GM21723 (cell line): ENCODE results near the gene RFC4.
"Not testable (repeated sequence)": the region's sequence is repeated elsewhere in the genome, so short reads cannot be mapped to it uniquely, and the experiment has no call there.

Source experiments
- ATAC-seq: cut with Tn5 transposase; IDR thresholded peaks from one replicate; pipeline ENCODE4 v1.9.1; 2021; ENCODE audit warnings: mild to moderate bottlenecking, moderate library complexity; ENCODE audit not compliant: unreplicated experiment

The RFC4 gene

DNA sequence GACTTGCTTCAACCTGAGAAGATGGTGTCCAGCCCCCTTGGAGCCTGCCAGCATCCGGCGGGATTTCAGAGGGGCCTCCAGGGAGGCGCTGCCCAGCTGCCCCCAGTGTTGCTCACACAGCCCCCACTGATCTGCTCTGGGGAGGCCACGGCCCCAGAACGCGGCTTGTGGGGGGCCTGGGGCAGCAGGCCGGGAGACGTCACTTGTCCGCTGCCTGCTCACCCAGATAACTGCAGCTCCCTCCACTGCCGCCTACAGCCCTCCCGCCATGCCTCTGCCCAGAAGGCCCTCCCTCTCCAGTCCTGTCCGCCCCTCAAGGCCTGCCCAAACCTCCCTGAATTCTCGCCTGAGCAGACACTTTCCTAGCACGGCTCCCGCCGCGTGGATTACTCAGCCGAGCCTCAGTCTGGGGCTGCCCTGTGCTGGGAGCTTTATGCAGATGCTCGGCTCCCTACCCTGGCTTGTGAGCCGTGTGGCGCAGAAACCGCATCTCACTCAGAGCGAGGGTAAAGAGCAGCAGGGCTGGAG is 19.1 kb upstream of the RFC4 start:
- no peak for ATAC-seq

DNA sequence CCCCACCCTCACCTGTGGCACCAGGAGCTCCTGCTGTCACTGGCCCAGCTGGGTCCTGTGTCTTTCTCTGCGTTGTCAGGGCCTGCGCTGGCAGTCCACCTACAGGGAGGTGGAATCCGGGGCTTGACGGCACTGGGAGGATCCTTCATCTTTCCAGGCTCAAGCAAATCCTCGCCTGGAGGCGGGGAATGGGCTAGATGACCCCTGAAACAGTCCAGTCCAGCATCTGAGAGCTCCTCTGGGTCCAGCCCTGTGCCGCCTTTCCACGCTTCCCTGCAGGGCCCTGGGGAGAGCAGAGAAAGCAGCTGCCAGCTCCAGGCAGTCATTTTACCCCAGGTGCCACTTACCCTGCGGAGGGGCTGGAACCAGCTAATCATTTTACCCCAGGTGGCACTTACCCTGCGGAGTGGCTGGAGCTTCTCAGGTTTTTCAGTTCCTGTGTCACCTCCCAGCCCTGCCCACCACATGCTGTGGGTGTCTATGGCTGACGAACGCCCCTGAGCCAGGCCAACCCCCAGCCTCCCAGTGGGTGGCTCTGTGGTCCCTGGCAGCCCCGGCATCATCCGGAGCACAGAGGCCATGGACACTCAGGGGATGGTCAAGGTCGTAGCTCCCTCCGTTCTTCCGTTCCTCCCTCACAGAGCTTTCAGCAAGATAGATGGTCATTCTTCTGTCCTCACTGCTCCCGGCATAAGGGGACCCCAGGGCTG is 18.3 kb upstream of the RFC4 start:
- no peak for ATAC-seq

DNA sequence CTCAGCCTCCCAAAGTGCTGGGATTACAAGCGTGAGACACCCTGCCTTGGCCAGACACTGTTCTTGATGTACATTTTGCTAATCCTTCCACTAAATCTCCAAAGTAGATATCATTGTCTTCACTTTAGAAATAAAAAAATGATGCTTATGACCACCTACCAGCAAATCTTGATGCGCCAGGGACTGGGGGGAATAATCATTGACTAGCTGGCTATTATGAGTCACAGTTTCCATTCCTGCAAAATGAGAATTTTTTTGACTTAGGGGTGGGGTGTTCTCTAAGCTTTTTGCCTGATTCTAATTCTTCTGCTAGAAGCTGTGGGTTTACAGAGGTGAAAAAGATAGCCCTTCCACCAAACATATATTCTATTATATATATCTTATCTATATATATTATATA is 17.1 kb upstream of the RFC4 start:
- ATAC-seq = no peak

DNA sequence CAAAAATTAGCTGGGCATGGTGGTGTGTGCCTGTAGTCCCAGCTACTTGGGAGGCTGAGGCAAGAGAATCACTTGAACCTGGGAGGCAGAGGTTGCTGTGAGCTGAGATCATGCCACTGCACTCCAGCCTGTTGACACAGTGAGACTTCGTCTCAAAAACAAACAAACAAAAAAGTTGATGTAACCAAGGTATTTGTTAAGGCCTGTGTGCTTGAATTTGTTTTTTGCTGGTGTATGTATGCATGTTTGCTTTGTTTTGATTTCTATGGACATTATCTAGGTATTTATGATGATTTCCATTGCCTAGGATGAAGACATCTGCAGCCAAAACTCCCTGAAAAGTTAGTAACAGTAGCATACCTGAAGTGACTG is 16.1 kb upstream of the RFC4 start:
- not testable (repeated sequence) for ATAC-seq

DNA sequence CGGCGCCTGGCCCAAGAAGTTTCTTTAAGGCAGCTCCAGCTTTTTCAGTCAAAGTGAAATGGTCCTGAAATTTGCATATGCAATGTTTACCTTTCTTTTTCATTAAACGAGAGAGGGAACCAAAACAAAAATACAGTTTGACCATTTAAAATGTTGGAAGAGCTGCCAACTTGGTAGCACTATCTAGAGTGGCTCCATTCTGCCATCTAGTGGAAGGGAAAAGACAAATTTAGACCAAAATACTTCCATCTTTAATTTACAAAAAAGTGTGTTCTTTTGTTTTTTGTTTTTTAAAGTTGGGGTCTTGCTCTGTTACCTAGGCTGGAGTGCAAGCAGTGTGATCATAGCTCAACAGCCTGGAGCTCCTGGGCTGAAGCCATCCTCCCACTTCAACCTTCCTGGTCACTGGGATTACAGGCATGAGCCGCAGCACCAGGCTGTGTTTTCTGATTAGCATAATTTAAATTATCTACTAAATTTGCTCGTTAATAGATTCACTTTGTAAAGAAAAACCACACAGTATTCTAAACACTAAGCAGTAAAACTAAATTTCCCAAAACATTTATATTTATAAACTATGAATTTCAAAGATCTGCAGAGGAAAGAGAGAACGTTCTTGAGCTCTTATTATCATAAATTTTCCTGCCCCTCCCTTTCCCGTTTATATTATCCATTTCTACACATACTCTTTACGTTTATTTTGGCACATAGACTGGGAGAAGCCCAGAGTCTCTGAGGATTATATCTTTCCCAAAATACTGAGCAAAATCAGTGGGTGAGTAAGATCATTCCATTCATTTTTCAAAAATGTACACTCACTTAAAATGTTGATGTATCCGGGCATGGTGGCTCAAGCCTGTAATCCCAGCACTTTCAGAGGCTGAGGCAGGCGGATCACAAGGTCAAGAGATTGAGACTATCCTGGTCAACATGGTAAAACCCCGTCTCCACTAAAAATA is 15.4 kb upstream of the RFC4 start:
- ATAC-seq = no peak

DNA sequence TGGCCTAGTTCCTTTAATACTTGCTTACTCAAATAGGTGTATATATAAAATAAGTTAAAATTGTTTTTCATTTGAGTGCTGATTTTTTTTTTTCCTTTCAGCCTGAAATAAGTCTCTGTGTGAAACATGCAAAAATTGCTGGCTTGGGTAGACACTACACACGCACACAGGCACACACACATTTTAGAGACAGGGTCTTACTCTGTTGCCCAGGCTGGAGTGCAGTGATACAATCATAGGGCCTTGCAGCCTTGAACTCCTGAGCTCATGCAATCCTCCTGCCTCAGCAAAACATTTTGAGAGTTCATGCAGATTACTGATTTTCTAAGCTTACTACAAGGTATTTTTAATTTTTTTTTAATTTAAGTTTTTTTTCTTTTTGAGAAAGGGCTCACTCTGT is 12.7 kb upstream of the RFC4 start:
- no peak for ATAC-seq

DNA sequence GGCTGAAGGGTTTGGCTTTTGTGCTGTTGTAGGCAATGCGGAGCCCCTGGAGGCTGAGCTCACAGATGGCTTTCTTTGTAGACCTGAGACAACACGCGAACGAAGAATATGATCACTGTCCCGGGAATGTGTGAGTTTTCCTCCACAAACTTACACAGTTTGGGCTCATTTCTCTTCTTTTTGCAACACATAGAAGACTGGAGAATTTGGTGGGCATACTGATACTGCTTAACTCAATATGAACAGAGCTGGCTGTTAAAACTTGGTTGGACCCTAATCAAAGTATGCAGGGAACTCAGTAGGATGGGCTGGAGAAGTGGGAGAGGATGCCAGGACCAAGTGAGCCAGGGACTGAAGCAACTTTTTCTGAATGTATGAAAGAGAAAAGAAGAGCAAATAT is 12.2 kb upstream of the RFC4 start:
- no peak for ATAC-seq

DNA sequence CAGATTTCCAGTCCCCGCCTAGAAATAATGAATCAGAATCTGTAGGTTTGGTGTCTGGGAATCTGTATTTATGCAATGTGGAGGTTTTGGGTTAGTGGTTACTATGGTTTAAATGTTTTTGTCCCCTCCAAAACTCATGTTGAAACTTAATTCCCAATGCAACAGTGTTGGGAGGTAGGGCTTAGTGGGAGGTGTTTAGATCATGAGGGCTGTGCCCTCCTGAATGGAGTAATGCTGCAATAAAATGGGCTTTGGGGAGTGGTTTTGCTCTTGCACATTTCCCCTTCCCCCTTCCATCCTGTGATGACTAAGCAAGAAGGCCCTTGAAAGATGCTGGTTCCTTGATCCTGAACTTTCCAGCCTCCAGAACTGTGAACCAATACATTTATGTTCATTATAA is 9.2 kb upstream of the RFC4 start:
- ATAC-seq = no peak

DNA sequence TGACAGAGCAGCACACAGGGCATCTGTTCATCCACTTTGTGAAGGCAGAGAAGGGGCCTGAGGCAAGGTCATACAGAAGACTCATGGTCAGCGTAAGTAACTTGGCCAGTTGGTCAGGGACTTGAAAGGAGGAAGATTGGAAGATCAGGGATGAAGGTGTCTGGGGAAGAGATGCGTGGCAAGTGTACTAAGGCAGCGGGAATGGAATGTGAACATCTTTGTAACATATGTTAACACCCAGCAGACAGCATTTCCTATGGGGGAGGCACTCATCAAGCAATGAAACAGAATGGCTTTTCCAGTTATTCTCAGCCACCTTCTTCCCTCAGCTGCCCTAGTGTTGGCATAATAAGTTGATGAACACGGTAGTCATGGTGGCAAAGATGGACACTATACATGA is 7.8 kb upstream of the RFC4 start:
- no peak for ATAC-seq

DNA sequence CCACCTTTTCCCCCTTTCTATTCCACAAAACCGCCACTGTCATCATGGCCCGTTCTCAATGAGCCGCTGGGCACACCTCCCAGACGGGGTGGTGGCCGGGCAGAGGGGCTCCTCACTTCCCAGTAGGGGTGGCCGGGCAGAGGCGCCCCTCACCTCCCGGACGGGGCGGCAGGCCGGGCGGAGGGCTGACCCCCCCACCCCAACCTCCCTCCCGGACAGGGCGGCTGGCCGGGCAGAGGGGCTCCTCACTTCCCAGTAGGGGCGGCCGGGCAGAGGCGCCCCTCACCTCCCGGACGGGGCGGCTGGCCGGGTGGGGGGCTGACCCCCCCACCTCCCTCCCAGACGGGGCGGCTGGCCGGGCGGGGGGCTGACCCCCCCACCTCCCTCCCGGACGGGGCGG is 5.0 kb upstream of the RFC4 start:
- ATAC-seq = not testable (repeated sequence)

DNA sequence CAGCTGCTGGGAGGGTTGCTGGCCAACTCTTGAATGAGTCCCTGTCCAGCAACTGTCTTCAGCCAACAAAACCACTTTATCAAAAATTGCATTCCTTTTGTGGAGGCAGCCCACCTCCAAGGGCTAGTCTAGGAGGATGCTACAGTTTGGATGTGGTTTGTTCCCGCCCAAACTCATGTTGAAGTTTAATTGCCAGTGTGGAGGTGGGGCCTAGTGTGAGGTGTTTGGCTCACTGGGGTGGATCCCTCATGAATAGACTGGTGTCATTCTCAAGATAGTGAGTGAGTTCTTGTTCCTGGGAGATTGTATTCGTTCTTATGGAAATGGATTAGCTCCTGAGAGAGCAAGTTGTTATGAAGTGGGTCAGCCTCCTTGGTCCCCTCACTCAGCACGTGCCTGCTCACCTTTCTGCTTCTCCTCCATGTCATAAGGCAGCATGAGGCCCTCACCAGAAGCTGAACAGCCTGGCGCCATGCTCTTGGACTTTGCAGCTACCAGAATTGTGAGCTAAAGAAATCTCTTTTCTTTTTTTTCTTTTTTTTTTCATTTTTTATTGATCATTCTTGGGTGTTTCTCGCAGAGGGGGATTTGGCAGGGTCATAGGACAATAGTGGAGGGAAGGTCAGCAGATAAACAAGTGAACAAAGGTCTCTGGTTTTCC is 4.2 kb upstream of the RFC4 start:
- ATAC-seq = no peak

DNA sequence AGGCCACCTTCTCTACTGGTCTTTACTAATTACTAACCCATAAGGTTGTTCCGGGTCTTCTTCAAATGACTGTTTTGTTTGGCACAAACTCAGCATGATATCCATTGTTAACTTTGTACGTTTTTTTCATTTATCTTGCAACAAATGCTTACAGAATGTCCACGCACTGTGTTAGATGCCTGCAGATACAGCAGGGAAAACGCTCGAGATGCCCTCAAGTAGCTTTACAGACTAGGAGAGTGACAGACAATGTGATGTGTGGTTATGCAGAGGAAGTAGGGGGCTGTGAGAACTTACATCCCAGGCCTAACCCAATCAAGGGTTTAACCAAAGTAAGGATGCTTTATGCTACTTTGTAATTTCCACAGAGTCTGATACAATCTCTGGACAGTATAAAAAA is 949 bp upstream of the RFC4 start:
- ATAC-seq = no peak

DNA sequence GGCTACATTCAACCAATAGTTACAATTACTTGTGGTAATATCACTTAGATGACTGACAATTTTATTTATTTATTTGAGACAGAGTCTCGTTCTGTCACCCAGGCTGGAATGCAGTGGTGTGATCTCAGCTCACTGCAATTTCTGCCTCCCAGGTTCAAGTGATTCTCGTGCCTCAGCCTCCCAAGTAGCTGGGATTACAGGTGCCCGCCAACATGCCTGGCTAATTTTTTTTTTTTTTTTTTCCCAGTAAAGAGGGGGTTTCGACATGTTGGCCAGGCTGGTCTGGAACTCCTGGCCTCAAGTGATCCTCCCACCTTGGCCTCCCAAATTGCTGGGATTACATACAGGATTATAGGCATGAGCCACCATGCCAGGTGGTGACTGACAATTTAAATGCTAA is 2.8 kb downstream of the RFC4 start:
- ATAC-seq = not testable (repeated sequence)

DNA sequence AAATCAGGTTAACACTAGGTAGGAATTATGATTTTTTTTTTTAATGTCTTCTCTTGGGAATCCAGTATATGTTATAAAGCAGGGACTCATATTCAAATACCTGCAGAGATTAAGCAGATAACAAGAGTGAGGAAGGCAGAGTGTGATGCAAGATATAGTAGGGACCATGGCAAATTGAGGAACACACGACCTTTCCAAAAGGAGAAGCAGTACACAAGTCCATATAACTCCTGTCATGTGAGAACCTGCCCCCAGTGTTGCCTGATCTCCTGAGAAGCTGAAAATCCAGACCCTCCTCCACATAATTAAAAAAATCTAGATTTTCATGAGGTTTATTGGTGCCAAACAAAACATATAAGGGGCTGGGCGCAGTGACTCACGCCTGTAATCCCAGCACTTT is 3.6 kb downstream of the RFC4 start:
- no peak for ATAC-seq

DNA sequence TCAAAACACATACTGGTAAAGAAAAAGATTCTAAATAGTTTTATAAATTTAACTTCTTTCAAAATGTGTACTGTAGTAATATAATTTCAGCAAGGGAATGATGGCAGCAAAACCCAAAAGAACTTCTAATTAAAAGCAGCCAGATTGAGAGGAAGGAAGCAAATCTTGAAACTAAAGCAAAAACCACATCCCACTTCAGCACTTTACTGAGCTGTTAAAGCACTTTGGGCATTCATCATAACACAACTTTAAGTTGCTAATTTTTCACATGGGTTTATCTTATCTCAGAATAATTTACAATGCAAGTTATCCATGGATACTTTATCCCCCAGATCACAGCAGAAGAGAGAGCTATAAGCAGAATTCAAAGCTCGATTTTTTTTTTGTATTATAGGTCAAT is 6.0 kb downstream of the RFC4 start:
- ATAC-seq = no peak

DNA sequence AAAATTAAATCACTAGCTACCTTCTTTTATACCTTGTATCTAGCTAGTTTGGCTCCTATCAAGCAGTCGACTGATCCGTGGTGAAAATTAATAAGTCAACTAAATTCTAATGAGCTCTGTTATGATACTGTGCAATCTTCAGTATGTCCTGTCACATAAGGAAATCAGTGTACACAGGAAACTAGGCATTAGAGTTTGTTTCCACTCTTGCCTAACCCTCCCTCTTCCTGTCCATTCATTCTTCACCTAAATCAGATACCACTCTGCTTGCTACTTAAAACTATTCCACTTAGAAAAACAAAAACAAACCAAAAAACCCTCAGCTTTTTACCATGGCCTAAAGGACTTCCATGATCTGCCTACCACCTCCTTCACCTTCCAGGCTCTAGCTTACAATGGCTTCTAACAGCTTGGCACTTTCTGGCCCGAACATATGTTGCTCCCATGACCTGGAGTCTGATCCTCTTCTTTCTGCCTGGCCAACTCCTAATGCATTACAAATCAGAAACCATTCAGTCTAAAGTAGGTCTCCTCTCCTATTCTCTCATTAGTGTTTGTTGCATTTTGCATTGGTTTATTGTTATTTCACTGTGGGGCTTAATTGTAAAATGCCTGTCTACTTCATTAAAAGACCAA is 7.9 kb downstream of the RFC4 start:
- ATAC-seq = no peak

DNA sequence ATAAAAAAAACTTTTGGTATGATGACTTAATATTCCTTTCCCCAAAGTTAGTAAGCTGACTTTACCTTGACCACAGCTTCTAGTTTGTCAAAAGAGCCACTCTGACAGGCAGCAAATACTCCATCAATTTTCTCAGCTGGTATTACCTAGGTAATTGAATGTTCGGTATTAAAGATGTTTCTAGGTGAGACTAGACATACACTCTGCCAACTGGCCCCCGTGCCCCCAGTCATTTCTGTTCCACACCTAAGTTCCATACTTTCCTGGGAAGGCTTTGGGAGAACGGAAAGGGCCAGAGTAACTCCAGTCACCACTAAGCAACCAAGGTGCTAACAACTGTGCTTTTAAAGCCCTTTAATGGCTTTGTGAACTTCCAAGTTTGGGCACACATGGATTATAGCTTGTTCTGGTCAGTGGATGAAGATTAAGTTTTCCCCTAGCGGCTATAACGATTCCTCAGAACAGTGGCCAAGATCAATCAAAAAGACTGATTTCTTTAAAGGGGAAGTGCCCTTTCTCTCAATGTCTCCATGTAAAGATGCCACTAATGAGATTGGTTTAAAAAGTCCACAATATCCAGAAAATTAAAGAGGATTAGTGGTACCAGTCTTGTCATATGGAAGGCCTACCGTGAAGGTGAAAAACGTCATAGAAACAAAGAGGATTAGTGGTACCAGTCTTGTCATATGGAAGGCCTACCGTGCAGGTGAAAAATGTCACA is 15.9 kb downstream of the RFC4 start:
- no peak for ATAC-seq

DNA sequence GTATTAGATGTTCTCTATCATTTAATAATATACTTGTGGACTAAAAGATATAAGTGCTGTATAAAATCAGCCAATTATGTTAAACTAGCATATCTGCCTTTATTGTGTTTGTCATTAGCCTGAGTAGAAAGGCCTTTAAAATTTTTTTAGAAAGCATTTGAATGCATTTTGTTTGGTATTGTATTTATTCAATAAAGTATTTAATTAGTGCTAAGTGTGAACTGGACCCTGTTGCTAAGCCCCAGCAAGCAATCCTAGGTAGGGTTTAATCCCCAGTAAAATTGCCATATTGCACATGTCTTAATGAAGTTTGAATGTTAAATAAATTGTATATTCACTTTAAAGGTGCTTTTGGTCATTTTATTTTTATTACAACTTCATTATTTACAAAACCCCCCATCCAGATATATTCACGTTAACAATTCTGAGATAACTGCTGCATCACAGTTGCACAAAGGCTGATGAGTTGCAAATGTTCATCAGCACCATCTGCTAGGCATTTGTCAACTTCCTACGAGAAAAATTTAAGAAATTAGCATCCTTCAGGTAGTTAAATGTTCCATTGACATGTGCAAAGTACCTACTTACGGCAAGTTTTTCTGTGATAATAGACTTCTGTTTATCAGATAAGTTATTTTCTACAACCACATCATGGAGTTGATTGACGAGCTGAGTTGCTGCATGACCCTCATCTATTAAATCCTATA is 16.6 kb downstream of the RFC4 start:
- no peak for ATAC-seq

DNA sequence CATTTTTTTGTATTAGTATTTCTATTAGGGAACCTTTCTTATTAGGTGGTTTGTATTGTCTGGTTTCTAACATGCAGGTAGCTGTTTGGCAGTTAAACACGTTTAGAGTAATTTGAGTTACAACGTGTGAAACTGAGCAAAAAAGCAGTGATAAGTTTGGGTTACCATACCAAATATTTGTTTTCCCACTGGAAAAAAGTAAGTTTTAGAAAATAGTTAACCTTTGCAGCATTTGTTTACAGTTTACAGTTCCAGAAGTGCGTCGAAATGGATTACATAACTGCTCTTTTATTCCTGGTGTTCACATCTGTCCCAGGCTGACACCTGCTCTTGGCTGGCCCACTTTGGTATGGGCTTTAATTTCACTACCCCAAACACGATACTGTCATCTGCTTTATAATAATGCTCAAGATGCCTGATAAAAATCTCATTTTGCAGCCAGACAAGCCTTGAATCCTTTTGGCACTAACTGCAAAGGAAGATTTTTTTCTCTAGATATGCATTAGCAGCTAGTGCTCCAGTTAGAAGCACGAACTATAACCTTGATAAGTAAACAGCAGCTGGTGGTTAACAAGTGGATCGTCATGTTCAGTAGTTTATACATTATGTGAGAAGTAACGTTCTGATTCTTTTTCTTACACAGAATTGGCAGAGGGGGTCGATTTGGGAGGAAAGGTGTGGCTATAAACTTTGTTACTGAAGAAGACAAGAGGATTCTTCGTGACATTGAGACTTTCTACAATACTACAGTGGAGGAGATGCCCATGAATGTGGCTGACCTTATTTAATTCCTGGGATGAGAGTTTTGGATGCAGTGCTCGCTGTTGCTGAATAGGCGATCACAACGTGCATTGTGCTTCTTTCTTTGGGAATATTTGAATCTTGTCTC is 17.6 kb downstream of the RFC4 start:
- no peak for ATAC-seq
